K562 (cell line): ENCODE measurements around the gene NMRAL1. TPM values are rescaled to one million over a fixed set of nuclear protein-coding genes. Genes with fewer than 3 reads are reported as not detected.

ENCODE experiments used
- ATF3 ChIP-seq, 2 experiments: fragments of 450-650 bp in 1 of 2; sonication (generic) in 1 of 2; formaldehyde crosslinking in 1 of 2; IDR thresholded peaks in 1 of 2; conservative IDR thresholded peaks in 1 of 2; 2 replicates each; pipeline versions ENCODE4 v1.6.1 to v1.8.1; 2016 to 2023; ENCODE audit warnings: mild to moderate bottlenecking in 2 of 2, moderate library complexity in 2 of 2, inconsistent platforms in 1 of 2, missing genetic modification reagents in 1 of 2
- E2F6 ChIP-seq, 2 experiments: IDR thresholded peaks; 2 replicates each; pipeline ENCODE4 v1.6.1; 2011; ENCODE audit warnings: borderline replicate concordance in 1 of 2, control low read depth in 1 of 2, low read depth in 1 of 2, low read length in 1 of 2, mild to moderate bottlenecking in 1 of 2, mixed read lengths in 1 of 2, moderate library complexity in 1 of 2; ENCODE audit not compliant: insufficient read depth in 1 of 2, insufficient read length in 1 of 2, poor library complexity in 1 of 2, severe bottlenecking in 1 of 2; ENCODE audit errors: extremely low read depth in 1 of 2
- HNRNPL ChIP-seq: fragments of 200-400 bp; formaldehyde crosslinking; IDR thresholded peaks from 2 replicates; pipeline ENCODE4 v1.6.1; 2017; ENCODE audit warnings: low read depth, mild to moderate bottlenecking, low read length
- LEF1 ChIP-seq: fragments of 450-650 bp; IDR thresholded peaks from 2 replicates; pipeline ENCODE4 v1.6.1; 2016; ENCODE audit warnings: mild to moderate bottlenecking
- MAX ChIP-seq: sonication (generic); formaldehyde crosslinking; IDR thresholded peaks from 2 replicates; pipeline ENCODE4 v1.9.0; 2022; ENCODE audit warnings: mild to moderate bottlenecking, missing genetic modification reagents
- MGA ChIP-seq: fragments of 450-650 bp; IDR thresholded peaks from 2 replicates; pipeline ENCODE4 v1.6.1; 2016; ENCODE audit warnings: mild to moderate bottlenecking, moderate library complexity
- POLR3A ChIP-seq: IDR thresholded peaks from 2 replicates; pipeline ENCODE4 v1.6.1; 2011; ENCODE audit warnings: borderline replicate concordance, mild to moderate bottlenecking, moderate library complexity; ENCODE audit not compliant: insufficient read length, insufficient read depth; ENCODE audit errors: extremely low read depth
- SREBF1 ChIP-seq: fragments of 150-350 bp; IDR thresholded peaks from 2 replicates; pipeline ENCODE4 v1.6.1; 2014; ENCODE audit warnings: antibody characterized with exemption, low read depth, low read length, borderline replicate concordance
- ZNF232 ChIP-seq: sonication (generic); formaldehyde crosslinking; IDR thresholded peaks from 2 replicates; pipeline ENCODE4 v1.8.0; 2022; ENCODE audit warnings: mild to moderate bottlenecking, missing genetic modification reagents
- polyA plus RNA-seq, 8 experiments: library from polyadenylated mRNA; depleted of rRNA in 4 of 8; stranded (reverse) in 5 of 8; unstranded in 3 of 8; fragments of >200 nt; fragmentation: Nextera tagmentation in 2 of 8; fragmentation: Illumina TruSeq in 1 of 8; extraction: Ambion mirVana in 2 of 8; extraction: Trizol in 1 of 8; gene quantifications; 2 replicates each; pipeline versions ENCODE4 v1.2.1 to v1.2.3, GENCODE V29; 2011 to 2014; ENCODE audit warnings: inconsistent platforms in 1 of 8, missing spikeins in 1 of 8
- total RNA-seq, 7 experiments: library from RNA; depleted of rRNA in 6 of 7; stranded (reverse); fragments of >200 nt in 6 of 7; fragmentation: Illumina TruSeq in 2 of 7; extraction: Trizol in 2 of 7; gene quantifications; 2 replicates each; pipeline versions ENCODE4 v1.2.1 to v1.2.3, GENCODE V29; 2011 to 2021; ENCODE audit warnings: low replicate concordance in 1 of 7

Gene NMRAL1
- total and polyA plus RNA-seq, 9 of the 15 experiments (the other 6 are each of a cell fraction or from before 2014, with no cell fraction given), result 6.3 to 116 (median 63.2) TPM

GRCh38 chr16:4475880-4476788 is 1.7 kb upstream of the NMRAL1 start, which contains the start of gene HMOX2 (continued):
- TF ChIP-seq ATF3 (IDR thresholded peaks at IDR 0.05) (peak; percentile 37), ATF3 (CRISPR knock-in tag; conservative IDR thresholded peaks at IDR 0.05) (no peak), LEF1 (no peak), E2F6 (IDR thresholded peaks at IDR 0.05; ENCODE audit: borderline replicate concordance in 1 of 2, extremely low read depth in 1 of 2, insufficient read depth in 1 of 2, insufficient read length in 1 of 2, low read depth in 1 of 2, low read length in 1 of 2, poor library complexity in 1 of 2, severe bottlenecking in 1 of 2) (peak; percentile 84 to 89), HNRNPL (peak; percentile 86; the same call in 1 of the 2 replicates), MAX (peak; percentile 96), SREBF1 (peak; percentile 32; the same call in 1 of the 2 replicates), POLR3A (no peak), MGA (peak; percentile 45), ZNF232 (no peak)
